ENCODE results near the gene D2HGDH. TPM values are rescaled to one million over a fixed set of nuclear protein-coding genes. Genes with fewer than 3 reads are reported as not detected.

The D2HGDH gene
- total RNA-seq, 4 donors from 2014 or later: 24.7 to 58.8 (median 43.9) TPM

DNA sequence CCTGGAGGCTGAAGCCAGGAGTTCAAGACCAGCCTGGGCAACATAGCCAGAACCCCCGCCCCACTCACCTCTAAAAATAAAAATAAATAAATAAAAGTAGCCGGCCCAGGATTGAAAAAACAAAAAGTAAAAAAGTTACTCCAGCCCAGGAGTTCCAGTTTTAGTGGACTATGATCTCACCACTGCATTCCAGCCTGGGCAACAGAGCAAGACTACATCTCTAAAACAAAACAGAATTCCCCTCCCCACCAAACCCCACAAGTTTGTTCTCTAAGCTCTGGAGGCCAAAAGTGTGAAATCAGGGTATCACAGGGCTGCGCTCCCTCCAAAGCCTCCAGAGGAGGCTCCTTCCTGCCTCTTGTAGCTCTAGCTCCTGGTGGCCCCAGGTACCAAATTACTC is 1.7 kb downstream of the D2HGDH start:
- WGBS, 2 donors: 84 to 93% methylated on average over 3 of the region's 3 CpGs
- Histone ChIP-seq H3K4me1 (peaks cover 0 to 31% (median 7%) of the 10 kb centered on the region in 4 donors), H3K27me3 (no peaks in the 10 kb centered on the region), H3K27ac (no peak overlapping the region), H3K9me3 (no peaks in the 10 kb centered on the region), H3K36me3 (peaks cover 0 to 29% (median 0%) of the 10 kb centered on the region in 3 donors), H3K4me3 (peak overlapping the region in 1 of 4 donors; percentile 98)
- DNase-seq (ENCODE audit: low spot score in 2 of 2): no peak
- TF ChIP-seq, protein P1, sequence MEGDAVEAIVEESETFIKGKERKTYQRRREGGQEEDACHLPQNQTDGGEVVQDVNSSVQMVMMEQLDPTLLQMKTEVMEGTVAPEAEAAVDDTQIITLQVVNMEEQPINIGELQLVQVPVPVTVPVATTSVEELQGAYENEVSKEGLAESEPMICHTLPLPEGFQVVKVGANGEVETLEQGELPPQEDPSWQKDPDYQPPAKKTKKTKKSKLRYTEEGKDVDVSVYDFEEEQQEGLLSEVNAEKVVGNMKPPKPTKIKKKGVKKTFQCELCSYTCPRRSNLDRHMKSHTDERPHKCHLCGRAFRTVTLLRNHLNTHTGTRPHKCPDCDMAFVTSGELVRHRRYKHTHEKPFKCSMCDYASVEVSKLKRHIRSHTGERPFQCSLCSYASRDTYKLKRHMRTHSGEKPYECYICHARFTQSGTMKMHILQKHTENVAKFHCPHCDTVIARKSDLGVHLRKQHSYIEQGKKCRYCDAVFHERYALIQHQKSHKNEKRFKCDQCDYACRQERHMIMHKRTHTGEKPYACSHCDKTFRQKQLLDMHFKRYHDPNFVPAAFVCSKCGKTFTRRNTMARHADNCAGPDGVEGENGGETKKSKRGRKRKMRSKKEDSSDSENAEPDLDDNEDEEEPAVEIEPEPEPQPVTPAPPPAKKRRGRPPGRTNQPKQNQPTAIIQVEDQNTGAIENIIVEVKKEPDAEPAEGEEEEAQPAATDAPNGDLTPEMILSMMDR (IDR thresholded peaks at IDR 0.05): no peak
- no peak for TF ChIP-seq EP300 (IDR thresholded peaks at IDR 0.05)
- TF ChIP-seq POLR2A (IDR thresholded peaks at IDR 0.05): no peak

DNA sequence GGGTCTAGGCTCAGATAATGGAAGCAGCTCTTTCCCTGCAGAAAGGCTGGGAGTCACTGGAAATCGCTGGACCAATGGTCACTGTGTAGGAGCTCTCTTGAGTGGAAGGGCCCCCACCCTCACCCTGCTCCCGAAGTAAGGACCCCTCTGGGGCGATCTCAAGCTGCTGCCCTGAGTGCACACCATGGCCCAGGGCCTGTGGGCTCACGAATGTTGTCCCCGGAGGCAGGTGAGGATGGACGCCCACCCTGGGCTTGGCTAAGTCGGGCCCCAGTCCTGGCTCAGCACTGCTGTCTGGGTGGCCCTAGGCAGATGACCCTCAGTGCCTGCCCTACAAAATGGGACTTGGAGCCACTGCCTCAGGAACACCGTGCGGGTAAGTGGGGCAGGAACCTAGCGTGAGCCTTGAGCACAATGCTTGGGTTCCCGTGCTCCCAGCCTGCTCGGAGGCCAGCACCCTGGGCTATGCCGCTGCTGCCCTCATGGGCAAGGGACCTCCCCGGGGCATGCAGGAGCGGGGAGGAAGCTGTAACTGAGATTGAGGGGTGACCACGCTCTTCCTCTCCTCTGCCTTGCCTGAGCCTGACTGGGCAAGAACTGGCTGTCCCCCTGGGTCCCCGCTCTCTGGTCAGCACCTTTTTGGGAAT is 3.7 kb downstream of the D2HGDH start:
- H3K36me3 ChIP-seq: peaks cover 0 to 41% (median 0%) of the 10 kb centered on the region in 3 donors
- H3K27ac ChIP-seq: no peak overlapping the region
- TF ChIP-seq POLR2A (IDR thresholded peaks at IDR 0.05) (no peak), EP300 (IDR thresholded peaks at IDR 0.05) (no peak)
- TF ChIP-seq, protein P1 (IDR thresholded peaks at IDR 0.05): no peak
- DNase-seq (ENCODE audit: low spot score in 2 of 2): no peak
- WGBS, 2 donors: 88 to 90% methylated on average over 15 to 16 of the region's 17 CpGs
- H3K4me3 ChIP-seq: no peak overlapping the region
- peaks cover 0 to 29% (median 7%) of the 10 kb centered on the region in 4 donors for H3K4me1 ChIP-seq
- H3K27me3 ChIP-seq: no peaks in the 10 kb centered on the region
- no peaks in the 10 kb centered on the region for H3K9me3 ChIP-seq

DNA sequence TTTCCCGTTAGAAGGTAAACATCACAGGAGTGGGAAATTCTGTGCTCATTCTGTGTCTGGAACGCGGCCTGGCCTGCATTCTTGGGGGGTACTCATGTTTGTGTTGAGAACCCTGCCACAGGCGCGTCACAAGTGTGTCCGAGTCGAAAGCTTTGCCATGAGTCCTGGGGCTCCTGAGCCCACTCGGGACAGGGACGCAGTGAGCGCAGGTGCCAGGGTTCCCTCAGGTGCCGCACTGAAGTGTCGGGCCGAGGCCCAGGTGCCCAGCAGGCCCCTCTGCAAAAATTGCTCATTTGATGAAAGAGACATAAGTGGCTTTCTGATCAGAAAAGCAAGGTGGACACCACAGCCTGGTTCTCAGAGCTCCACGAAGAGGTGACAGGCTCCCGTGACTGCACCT is 4.7 kb downstream of the D2HGDH start:
- no peak for TF ChIP-seq POLR2A (IDR thresholded peaks at IDR 0.05)
- no peak for TF ChIP-seq EP300 (IDR thresholded peaks at IDR 0.05)
- TF ChIP-seq, protein P1 (IDR thresholded peaks at IDR 0.05): no peak
- WGBS, 2 donors: 88 to 91% methylated on average over 15 of the region's 15 CpGs
- DNase-seq (ENCODE audit: low spot score in 2 of 2): no peak
- H3K4me3 ChIP-seq: no peak overlapping the region
- peaks cover 0 to 51% (median 0%) of the 10 kb centered on the region in 3 donors for H3K36me3 ChIP-seq
- H3K27me3 ChIP-seq: no peaks in the 10 kb centered on the region
- peaks cover 0 to 19% (median 4%) of the 10 kb centered on the region in 4 donors for H3K4me1 ChIP-seq
- H3K27ac ChIP-seq: no peak overlapping the region
- no peaks in the 10 kb centered on the region for H3K9me3 ChIP-seq

DNA sequence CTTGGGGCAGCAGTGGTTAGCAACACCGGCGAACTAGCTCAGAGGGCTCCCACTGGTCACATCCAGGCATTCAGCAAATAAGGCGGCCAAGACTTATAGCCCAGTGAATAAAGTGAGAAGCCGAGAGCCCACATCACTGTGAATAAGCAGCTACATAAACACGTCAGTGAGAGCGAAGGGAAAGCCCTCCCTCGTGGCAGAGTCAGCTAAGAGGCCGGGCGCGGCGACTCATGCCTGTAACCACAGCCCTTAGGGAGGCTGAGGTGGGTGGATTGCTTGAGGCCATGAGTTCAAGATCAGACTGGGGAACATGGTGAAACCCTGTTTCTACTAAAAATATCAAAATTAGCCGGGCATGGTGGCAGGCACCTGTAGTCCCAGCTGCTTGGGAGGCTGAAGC is 5.2 kb downstream of the D2HGDH start:
- H3K27ac ChIP-seq: no peak overlapping the region
- H3K9me3 ChIP-seq: no peaks in the 10 kb centered on the region
- no peak for DNase-seq (ENCODE audit: low spot score in 2 of 2)
- no peak overlapping the region for H3K4me3 ChIP-seq
- H3K36me3 ChIP-seq: peaks cover 0 to 56% (median 0%) of the 10 kb centered on the region in 3 donors
- TF ChIP-seq EP300 (IDR thresholded peaks at IDR 0.05): no peak
- TF ChIP-seq POLR2A (IDR thresholded peaks at IDR 0.05): no peak
- TF ChIP-seq, protein P1 (IDR thresholded peaks at IDR 0.05): no peak
- 82 to 83% methylated on average over 12 of the region's 12 CpGs for WGBS, 2 donors
- H3K27me3 ChIP-seq: no peaks in the 10 kb centered on the region
- H3K4me1 ChIP-seq: peaks cover 0 to 19% (median 4%) of the 10 kb centered on the region in 4 donors

DNA sequence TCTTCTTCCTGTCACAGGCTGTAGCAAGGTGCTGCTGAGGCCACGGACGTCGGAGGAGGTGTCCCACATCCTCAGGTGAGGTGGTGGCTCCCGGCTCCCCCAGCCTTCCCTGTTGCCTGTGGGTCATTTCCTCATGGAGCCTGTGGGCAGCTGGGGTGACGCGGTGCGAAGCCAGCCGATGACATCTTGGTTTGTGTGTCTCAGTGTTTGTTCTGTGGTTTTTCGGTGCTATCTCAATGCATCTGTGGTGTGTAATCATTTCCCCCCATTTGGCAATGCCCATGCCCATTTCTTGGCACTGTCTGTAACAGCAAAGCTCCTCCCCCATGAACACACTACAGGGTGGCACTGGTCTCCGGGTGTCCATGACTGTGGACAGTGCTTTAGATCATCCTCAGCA is 6.6 kb downstream of the D2HGDH start:
- peaks cover 0 to 69% (median 3%) of the 10 kb centered on the region in 3 donors for H3K36me3 ChIP-seq
- 79 to 84% methylated on average over 10 of the region's 10 CpGs for WGBS, 2 donors
- no peak overlapping the region for H3K27ac ChIP-seq
- TF ChIP-seq, protein P1 (IDR thresholded peaks at IDR 0.05): no peak
- TF ChIP-seq EP300 (IDR thresholded peaks at IDR 0.05) (no peak), POLR2A (IDR thresholded peaks at IDR 0.05) (no peak)
- DNase-seq (ENCODE audit: low spot score in 2 of 2): no peak
- peaks cover 0 to 11% (median 0%) of the 10 kb centered on the region in 4 donors for H3K4me1 ChIP-seq
- H3K9me3 ChIP-seq: peaks cover 0 to 5% (median under 1%) of the 10 kb centered on the region in 4 donors
- H3K27me3 ChIP-seq: no peaks in the 10 kb centered on the region
- no peak overlapping the region for H3K4me3 ChIP-seq
